Stimulated activated CD4-positive, alpha-beta T cell treated with anti-CD3 and anti-CD28 coated beads, Interleukin-2, amount 100 ng/mL, for 4 hours (primary cell): ENCODE data around the gene ZWILCH.
"Not testable (repeated sequence)": the region's sequence is repeated elsewhere in the genome, so short reads cannot be mapped to it uniquely, and the experiment has no call there.

Experiments used
- DNase-seq: peaks from one replicate; pipeline ENCODE4 v3.0.0-alpha.2; 2020; ENCODE audit warnings: low read depth

Gene ZWILCH

DNA sequence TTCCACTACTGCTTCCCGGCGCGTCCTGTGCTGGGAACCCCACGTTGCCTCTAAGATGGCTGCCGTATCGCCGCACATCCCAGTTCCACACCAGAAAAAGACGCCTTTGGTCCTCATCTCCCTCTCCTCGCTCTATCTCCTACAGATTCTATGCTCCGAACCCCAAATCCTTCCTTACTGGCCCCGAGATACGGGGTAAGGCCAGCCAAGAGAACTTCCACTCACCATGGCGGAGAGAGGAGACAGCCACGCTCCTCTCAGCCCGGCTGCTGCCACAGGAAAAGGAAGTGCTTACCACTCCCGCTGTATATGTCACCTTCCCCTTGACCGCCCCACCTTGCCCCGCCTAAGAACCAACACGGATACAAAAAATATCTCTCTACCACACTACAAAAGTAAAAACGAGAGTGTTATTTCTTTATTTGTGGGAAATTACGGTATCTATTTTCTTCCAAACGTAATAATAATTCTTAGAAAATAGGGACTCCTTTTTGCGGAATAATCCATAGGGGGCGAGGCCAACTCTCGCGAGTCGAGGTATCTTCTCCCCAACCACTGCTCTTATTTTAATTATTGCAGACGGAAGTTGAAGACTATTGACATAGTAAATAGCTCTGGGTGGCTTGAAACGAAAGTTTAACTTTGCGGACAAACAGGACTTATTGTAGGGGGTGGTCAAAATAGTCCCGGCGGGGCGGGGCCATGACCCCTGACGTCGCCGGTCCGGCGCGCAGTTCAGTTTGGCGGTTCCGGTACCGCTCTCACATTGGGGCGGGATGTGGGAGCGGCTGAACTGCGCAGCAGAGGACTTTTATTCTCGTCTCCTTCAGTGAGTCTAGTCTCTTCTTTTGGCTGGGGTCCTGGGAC, at the start of gene ZWILCH, which contains the start of gene RPL4:
Gene ZWILCH, plus strand, starts transcription at position 764 of the 867 bp plus-strand sequence. Its CDS starts 13 bp downstream, at position 777.
Gene RPL4, minus strand, starts transcription at position 293 of the 867 bp plus-strand sequence. Its CDS starts 65 bp downstream, at position 228.
- DNase-seq, result peak; percentile 67

DNA sequence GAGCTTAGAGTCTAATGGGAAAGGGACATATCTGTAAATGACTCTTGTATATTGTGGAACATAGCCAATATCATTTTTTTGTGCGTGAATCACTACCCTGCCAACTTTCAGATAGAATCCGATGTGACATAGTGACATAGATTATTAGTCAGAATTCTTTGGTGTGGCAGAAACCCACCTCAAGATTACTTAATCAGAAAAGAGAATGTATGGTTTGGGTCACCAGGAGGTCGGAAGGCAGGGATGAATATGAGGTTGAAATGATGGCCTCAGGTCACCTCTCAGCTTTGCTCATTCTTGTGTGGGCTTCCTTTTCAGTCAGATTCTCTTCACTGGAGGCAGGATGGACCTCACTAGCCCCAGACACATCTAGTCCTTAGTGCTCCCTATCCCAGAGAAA, 48.9 kb upstream of the ZWILCH start:
- DNase-seq, result no peak

- DNase-seq, result no peak
Measured at GRCh38 chr15:66459818-66460615, 45.1 kb upstream of the ZWILCH start.

GRCh38 chr15:66461294-66461693, 43.8 kb upstream of the ZWILCH start:
- not testable (repeated sequence) for DNase-seq

GRCh38 chr15:66461917-66462316, 43.2 kb upstream of the ZWILCH start:
- DNase-seq, result no peak

GRCh38 chr15:66462627-66463026, 42.5 kb upstream of the ZWILCH start:
- DNase-seq, result no peak

GRCh38 chr15:66465294-66465693, 39.8 kb upstream of the ZWILCH start:
- not testable (repeated sequence) for DNase-seq

- not testable (repeated sequence) for DNase-seq
Measured at GRCh38 chr15:66467162-66468040, 37.7 kb upstream of the ZWILCH start.

- DNase-seq, result not testable (repeated sequence)
Measured at GRCh38 chr15:66470825-66471224, 34.3 kb upstream of the ZWILCH start.

DNA sequence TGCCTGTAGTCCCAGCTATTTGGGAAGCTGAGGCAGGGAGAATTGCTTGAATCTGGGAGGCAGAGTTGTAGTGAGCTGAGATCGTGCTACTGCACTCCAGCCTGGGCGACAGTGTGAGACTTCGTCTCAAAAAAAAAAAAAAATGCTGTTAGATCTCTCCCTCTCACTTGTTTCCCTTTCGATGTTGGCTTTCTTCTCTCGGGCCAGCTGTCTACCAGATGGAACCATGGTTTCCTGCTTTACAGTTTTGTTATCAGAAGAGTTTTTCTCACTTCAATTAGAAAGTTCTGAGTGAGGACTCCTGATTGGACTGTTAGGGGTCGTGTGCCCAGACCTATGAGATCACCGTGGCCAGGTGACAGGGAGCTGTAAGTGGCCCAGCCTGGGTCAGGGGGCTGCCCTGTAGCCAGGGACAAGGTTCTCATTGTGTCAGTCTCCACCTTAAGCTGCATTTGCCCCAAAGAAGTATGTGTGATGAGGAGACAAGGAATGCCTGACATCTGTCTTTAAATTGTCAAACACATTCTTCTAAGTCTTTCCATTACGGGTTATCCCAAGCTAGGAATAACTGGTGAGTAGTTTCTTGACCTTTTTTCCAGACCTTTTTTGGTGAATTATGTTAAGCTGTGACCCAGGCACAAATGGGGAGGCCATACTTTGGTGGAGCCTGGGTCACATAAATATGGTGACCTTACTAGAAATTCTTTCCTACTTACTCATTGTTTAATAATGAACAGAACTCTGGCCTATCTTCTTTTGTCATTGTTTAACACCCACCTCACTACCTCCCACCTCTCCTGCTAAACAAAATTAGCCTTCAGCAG, 32.7 kb upstream of the ZWILCH start:
- no peak for DNase-seq

GRCh38 chr15:66474135-66474534, 31.0 kb upstream of the ZWILCH start:
- no peak for DNase-seq

- no peak for DNase-seq
Measured at GRCh38 chr15:66474963-66475362, 30.2 kb upstream of the ZWILCH start.

DNA sequence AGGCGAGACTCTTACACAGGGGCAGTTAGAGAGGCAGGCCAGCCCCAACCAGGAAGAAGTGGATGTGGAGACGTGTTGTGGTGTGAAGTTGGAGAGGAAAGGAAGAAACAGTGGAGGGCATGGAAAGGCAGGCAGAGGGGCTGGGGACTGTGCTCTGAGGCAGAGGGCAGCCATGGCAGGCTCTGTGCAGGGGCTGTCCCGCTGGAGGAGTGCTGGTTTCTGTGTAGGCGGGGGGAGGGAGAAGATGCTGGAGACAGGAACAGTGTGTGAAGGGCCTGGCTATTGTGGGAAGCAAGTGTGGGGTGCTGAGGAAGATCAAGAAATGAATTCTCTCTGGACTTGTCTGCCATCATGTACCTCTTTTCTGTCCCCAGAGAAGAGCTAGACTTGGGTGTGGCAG, 28.6 kb upstream of the ZWILCH start:
- DNase-seq, result no peak

GRCh38 chr15:66477011-66477410, 28.1 kb upstream of the ZWILCH start:
- no peak for DNase-seq

DNA sequence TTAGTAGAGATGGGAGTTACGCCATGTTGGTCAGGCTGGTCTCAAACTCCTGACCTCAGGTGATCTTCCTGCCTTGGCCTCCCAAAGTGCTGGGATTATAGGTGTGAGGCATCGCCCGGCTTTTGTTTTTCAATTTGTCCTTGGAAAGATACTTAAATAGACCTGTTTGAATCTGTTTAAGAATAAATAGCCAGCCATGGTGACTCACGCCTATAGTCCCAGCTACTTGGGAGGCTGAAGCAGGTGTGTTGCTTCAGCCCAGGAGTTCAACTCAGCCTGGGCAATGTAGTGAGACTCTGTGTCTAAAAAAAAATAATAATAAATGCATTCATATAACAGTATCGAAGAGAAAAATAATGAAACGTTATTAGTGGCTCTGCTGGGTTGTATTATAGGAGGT, 24.9 kb upstream of the ZWILCH start:
- DNase-seq, result no peak

DNA sequence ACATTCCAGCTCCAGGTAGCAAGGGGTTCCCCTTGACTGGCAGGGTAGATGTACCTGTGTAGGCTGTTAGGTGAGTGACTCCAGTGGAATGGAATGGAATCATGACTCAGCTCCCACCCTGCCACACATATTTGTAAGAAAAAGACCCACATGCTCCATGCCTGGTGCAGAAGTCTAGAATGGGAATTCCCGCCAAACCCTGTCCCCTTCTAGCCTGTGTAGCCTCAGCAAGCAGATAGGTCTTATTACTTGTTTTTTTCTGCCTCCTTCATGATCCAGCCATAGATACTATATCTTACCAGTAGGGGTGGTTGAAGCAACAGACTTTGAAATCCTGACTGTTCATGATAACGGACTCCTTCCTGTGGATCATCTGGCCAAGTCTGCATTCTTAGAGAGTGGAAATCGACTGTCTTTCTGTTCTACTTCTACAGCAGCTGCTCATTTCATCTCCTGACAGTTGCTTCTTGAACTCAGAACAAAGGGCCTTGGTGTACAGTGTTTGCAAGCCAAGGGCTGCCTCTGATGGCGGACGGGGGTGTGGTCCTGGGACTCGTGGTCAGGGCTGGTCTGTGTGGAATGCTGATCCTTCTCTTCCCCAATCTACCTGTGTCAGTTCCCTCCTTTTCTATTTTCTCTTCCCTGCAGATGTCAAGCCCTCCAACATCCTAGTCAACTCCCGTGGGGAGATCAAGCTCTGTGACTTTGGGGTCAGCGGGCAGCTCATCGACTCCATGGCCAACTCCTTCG, 23.8 kb upstream of the ZWILCH start:
- DNase-seq, result no peak

DNA sequence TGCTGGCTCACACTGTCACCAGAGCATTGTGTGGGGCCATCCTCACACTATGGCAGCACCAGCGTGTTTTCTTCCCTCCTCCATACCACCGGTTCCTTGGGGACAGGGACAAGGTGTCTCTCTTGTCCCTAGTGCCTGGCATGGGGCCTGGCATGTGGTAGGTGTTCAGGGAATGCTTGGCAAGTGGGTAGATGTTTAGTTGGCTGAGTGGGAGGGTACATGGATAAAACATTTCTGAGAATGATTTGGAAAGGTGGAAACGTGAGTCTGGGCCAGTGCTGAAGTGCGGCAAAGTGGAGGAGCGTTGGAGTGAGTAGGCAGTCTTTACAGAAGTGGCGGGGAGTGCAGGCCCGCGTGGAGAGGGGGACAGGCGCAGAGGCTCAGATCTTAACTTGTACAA, 22.6 kb upstream of the ZWILCH start:
- no peak for DNase-seq

GRCh38 chr15:66483131-66483566, 22.0 kb upstream of the ZWILCH start:
- no peak for DNase-seq

- DNase-seq, result no peak
Measured at GRCh38 chr15:66484539-66485112, 20.5 kb upstream of the ZWILCH start.

GRCh38 chr15:66486887-66487286, 18.2 kb upstream of the ZWILCH start:
- no peak for DNase-seq
